GM12872 (cell line): ENCODE measurements around the gene BSND.

Experiments
- TF ChIP-seq, protein P1 (sequence below): IDR thresholded peaks from 3 replicates; pipeline ENCODE4 v1.5.1; 2011; ENCODE audit warnings: low read depth, mild to moderate bottlenecking, low read length, moderate library complexity; ENCODE audit not compliant: insufficient read depth

Gene BSND

DNA sequence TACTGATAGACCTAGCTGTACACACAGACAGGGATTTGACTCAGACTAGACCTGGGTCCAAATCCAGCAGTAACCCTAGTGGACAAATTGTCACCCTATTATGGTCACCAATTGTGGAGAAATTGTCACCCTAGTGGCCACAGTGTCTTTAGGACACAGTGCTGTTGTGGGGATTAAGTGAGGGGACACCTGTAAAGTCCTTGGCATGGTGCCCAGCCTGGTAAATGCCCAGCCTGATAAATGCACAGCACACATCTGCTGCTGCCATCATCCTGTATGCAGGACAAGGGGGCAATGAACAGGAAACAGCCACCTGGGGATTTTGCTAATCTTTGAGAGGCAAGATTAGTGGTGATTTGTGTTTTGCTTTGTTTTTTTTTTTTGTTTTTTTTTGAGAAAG, 16.0 kb upstream of the BSND start:
- TF ChIP-seq, protein P1, sequence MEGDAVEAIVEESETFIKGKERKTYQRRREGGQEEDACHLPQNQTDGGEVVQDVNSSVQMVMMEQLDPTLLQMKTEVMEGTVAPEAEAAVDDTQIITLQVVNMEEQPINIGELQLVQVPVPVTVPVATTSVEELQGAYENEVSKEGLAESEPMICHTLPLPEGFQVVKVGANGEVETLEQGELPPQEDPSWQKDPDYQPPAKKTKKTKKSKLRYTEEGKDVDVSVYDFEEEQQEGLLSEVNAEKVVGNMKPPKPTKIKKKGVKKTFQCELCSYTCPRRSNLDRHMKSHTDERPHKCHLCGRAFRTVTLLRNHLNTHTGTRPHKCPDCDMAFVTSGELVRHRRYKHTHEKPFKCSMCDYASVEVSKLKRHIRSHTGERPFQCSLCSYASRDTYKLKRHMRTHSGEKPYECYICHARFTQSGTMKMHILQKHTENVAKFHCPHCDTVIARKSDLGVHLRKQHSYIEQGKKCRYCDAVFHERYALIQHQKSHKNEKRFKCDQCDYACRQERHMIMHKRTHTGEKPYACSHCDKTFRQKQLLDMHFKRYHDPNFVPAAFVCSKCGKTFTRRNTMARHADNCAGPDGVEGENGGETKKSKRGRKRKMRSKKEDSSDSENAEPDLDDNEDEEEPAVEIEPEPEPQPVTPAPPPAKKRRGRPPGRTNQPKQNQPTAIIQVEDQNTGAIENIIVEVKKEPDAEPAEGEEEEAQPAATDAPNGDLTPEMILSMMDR, result no peak

- TF ChIP-seq, protein P1, result no peak
Observed at GRCh38 chr1:54984131-54984842, 14.4 kb upstream of the BSND start.

DNA sequence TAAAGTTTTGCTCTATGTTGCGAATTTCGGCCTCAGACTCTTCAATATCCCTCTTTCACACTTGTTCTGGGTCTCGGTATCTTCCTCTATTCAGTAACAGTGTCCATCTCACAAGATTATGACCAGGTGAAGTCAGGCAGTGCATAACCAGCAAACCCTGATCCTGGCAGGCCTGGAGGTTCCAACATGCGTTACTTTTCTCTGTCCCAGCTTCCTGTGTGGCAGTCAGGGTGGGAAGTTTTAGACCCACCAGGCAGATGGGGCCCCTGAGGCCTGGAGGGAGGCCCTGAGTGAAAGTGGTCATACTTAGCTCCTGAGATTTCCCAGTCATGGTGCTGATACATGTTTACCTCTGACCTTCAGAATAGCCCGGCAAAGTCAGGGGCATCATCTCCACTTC, 13.2 kb upstream of the BSND start:
- TF ChIP-seq, protein P1, result no peak

- TF ChIP-seq, protein P1, result no peak
Observed at GRCh38 chr1:54986025-54986424, 12.7 kb upstream of the BSND start.

DNA sequence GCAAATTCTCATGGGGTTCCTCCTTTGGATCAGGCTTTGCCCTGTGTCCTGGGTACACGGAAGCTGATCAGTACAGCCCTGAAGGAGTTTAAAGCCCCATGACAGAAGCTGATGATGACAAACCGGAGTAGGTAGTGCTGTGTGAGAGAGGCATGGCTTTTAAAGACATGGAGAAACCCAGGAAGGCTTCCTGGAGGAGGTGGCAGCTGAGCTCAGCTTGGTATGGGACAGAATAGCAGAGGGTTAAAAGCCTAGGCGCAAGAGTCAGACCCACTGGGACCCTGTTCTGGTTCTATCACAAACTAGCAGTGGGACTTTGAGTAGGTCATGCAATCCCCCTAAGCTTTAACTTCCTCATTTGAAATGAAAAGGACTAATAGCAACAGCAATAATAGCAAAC, 12.2 kb upstream of the BSND start:
- TF ChIP-seq, protein P1, result no peak

DNA sequence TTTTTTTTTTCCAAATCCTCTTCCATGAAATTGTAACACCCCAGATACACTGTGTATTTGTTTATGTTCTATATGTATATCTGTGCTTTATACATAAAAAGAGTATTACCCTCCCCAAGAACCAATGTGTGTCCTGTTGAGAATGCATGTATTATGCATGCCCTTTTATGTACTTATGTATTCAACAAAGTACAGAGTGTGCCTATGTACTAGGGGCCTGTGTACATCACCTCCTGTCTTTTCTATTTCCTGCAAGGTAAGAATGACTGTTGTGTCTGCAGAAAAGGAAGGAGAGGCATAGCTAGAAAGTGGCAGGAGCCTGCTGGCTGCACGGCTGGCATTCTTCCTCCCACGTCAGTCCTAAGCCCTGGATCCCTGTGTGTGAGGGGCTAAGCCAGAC, 11.3 kb upstream of the BSND start:
- TF ChIP-seq, protein P1, result no peak

DNA sequence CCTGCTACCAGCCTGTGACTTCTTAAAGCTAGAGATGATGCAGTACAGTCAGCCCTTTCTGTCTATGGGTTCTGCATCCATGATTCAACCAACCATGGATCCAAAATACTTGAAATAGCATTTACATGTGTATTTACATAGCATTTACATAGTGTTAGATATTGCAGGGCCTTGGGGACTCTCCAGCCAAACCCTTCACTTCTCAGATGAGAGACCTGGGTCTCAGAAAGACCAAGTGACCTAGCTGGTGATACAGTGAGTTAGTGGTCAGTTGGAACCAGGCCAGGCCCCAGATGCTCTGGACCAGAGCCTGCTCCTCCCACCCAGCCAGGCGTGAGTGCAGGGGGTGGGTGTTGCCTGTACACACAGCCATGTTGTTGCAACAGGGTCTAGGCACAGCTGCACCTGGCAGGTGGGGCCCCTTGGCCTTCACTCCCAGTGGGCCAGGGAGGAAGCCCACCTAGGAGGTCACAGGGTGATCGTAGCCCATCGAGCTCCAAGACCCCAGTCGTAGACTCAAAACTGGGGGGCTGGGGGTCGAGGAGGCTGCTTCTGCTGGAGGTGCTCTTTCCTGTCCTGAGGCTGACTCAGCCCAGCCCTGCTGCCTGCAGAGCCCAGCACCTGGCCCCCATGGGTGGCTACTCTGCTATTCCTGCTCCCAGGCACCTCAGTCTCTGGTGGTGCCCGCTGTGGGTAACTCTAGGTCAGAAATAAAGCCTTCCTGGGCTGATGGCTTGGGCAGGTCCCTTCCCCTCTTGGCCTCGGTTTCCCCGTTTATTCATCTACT, 10.6 kb upstream of the BSND start:
- TF ChIP-seq, protein P1, result no peak
